ENCODE results near the gene PLXNA2.

DNA sequence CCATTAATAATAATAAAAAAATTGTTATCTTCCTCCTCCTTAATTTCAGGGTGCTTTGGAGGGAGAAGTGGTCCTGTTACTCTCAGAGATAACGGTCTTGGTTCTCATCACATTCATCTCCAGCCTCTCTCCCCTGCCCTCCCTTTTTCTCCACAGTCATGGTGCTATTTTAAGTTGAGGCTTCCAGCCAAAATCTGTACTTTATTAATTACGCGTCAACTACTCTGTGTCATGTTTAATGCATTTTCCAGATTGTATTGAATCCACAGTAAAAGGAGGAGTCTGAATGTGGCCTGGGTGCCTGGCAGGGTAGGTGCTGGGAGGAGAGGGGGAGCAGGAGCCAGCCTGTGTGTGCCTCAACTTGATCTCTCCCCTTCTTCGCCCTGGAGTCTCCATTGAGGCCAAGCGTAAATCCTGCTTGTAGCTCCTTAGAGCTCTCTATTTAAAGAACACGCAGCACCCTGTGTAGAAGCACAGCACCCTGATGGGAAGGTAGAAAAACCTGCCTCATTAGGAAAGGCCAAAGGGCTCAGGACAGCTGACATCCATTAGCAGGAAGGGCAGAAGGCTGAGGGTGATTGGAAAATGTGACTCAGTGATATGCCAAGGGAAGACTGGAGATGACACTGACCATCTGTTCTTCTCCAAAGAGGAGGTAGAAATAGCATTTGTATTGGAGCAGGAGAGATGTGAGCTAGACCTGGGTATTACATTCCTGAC is 82.4 kb downstream of the PLXNA2 start:
- TF ChIP-seq GATA3 (IDR thresholded peaks at IDR 0.05; ENCODE audit: low read depth, low read length) (peak; percentile 90), GATA2 (IDR thresholded peaks at IDR 0.05; ENCODE audit: low read depth, low read length) (peak; percentile 95)
